Liver (tissue), 9 donors: Measurements from ENCODE around the gene FRYL. TPM values are rescaled to one million over a fixed set of nuclear protein-coding genes. Genes with fewer than 3 reads are reported as not detected.

Experiments used
- DNase-seq: peaks from one replicate; pipeline ENCODE4 v3.0.0-alpha.2; 2017; ENCODE audit warnings: low spot score
- H3K27ac ChIP-seq, 2 donors: one replicate each; pipeline ENCODE4 v1.7.0; 2013; ENCODE audit warnings: inconsistent platforms in 2 of 2, low read length in 2 of 2, control low read depth in 1 of 2, low read depth in 1 of 2, mild to moderate bottlenecking in 1 of 2
- H3K27me3 ChIP-seq, 4 donors: one replicate each; pipeline versions ENCODE4 v1.6.1 to v1.7.0; 2013; ENCODE audit warnings: low read length in 3 of 4, inconsistent platforms in 1 of 4, mild to moderate bottlenecking in 1 of 4, moderate library complexity in 1 of 4; ENCODE audit not compliant: control insufficient read depth in 4 of 4, insufficient read depth in 4 of 4
- H3K36me3 ChIP-seq, 4 donors: one replicate each; pipeline versions ENCODE4 v1.6.1 to v1.7.0; 2013; ENCODE audit warnings: low read length in 3 of 4, mild to moderate bottlenecking in 3 of 4, low read depth in 1 of 4, moderate library complexity in 1 of 4; ENCODE audit not compliant: control insufficient read depth in 4 of 4, insufficient read depth in 3 of 4
- H3K4me1 ChIP-seq, 4 donors: one replicate each; pipeline versions ENCODE4 v1.6.1 to v1.7.0; 2013; ENCODE audit warnings: low read length in 3 of 4, mild to moderate bottlenecking in 3 of 4, moderate library complexity in 1 of 4; ENCODE audit not compliant: control insufficient read depth in 4 of 4, insufficient read depth in 4 of 4
- H3K4me3 ChIP-seq, 3 donors: one replicate each; pipeline versions ENCODE4 v1.6.1 to v1.7.0; 2013; ENCODE audit warnings: low read length in 3 of 3, control low read depth in 1 of 3, low read depth in 1 of 3, mild to moderate bottlenecking in 1 of 3
- H3K9ac ChIP-seq, 2 donors: one replicate each; pipeline ENCODE4 v1.7.0; 2013; ENCODE audit warnings: low read length in 2 of 2, mild to moderate bottlenecking in 2 of 2, moderate library complexity in 2 of 2, control low read depth in 1 of 2, low read depth in 1 of 2
- H3K9me3 ChIP-seq, 4 donors: one replicate each; pipeline versions ENCODE4 v1.6.1 to v1.7.0; 2013; ENCODE audit warnings: low read length in 3 of 4; ENCODE audit not compliant: control insufficient read depth in 4 of 4
- ATF3 ChIP-seq: IDR thresholded peaks from 2 replicates; pipeline ENCODE4 v1.6.1; 2016; ENCODE audit warnings: antibody characterized with exemption
- CTCF ChIP-seq: fragments of 150-350 bp; IDR thresholded peaks from 2 replicates; pipeline ENCODE4 v1.5.1; 2017; ENCODE audit warnings: improper control_type of control experiment, low read depth, low read length; ENCODE audit not compliant: missing input control
- HNF4A ChIP-seq, 2 donors: conservative IDR thresholded peaks; 2 replicates each; pipeline ENCODE4 v1.6.1; 2016; ENCODE audit warnings: antibody characterized with exemption in 2 of 2, mild to moderate bottlenecking in 2 of 2
- MAX ChIP-seq: IDR thresholded peaks from 2 replicates; pipeline ENCODE4 v1.6.1; 2016; ENCODE audit warnings: antibody characterized with exemption
- RAD21 ChIP-seq, 2 donors: IDR thresholded peaks; 2 replicates each; pipeline ENCODE4 v1.6.1; 2016; ENCODE audit warnings: antibody characterized with exemption in 2 of 2, mild to moderate bottlenecking in 2 of 2
- REST ChIP-seq: IDR thresholded peaks from 2 replicates; pipeline ENCODE4 v1.6.1; 2016; ENCODE audit warnings: antibody characterized with exemption, mild to moderate bottlenecking
- RXRA ChIP-seq, 2 donors: IDR thresholded peaks; 2 replicates each; pipeline ENCODE4 v1.6.1; 2017 to 2018; ENCODE audit warnings: antibody characterized with exemption in 2 of 2, mild to moderate bottlenecking in 1 of 2
- SP1 ChIP-seq: IDR thresholded peaks from 2 replicates; pipeline ENCODE4 v1.6.1; 2018; ENCODE audit warnings: antibody characterized with exemption, mild to moderate bottlenecking
- TAF1 ChIP-seq: conservative IDR thresholded peaks from 2 replicates; pipeline ENCODE4 v1.6.1; 2016; ENCODE audit warnings: antibody characterized with exemption, mild to moderate bottlenecking
- YY1 ChIP-seq: IDR thresholded peaks from 2 replicates; pipeline ENCODE4 v1.6.1; 2016; ENCODE audit warnings: antibody characterized with exemption, mild to moderate bottlenecking
- WGBS: extraction: QIAGEN DNeasy Blood & Tissue Kit; methylation state at CpG from one replicate; pipeline ENCODE4 v1.1.7; 2013; 5-methylcytosine and 5-hydroxymethylcytosine counted together
- polyA plus RNA-seq, 2 donors: library from polyadenylated mRNA; stranded (reverse) in 1 of 2; unstranded in 1 of 2; fragments of 200-250 nt in 1 of 2; fragments of >200 nt in 1 of 2; fragmentation: Nextera tagmentation in 1 of 2; extraction: Ambion mirVana in 1 of 2; gene quantifications; one replicate each; pipeline versions ENCODE4 v1.2.1 to v1.2.3, GENCODE V29; 2013 to 2015
- total RNA-seq, 2 donors: library from RNA; depleted of rRNA; stranded (reverse); fragments of >200 nt; gene quantifications; one replicate each; pipeline ENCODE4 v1.2.3, GENCODE V29; 2014
- donor health status: healthy.
- donor health status: healthy.
- donor health status: healthy.
- donor health status: healthy.
- donor health status: healthy.

Gene FRYL
- total and polyA plus RNA-seq, 4 donors, result 5.3 to 79.0 (median 27.2) TPM

- Histone ChIP-seq H3K9ac (peak overlapping the region; percentile 85 to 92), H3K36me3 (no peaks in the 10 kb centered on the region), H3K4me1 (peaks cover 6 to 35% (median 12%) of the 10 kb centered on the region in 4 donors), H3K27me3 (no peaks in the 10 kb centered on the region), H3K4me3 (peak overlapping the region; percentile 87 to 98 (median 94)), H3K27ac (peak overlapping the region; percentile 96 to 97), H3K9me3 (no peaks in the 10 kb centered on the region)
- WGBS, result under 1% methylated on average over 108 of the region's 108 CpGs
- DNase-seq, result peak; percentile 67
- TF ChIP-seq YY1, result no peak
- no peak for TF ChIP-seq TAF1
- peak; percentile 1 for TF ChIP-seq CTCF
- peak in 1 of 2 donors; percentile 5 for TF ChIP-seq RAD21 (IDR thresholded peaks at IDR 0.05)
Observed at GRCh38 chr4:48779095-48779997, 733 bp downstream of the FRYL start.

GRCh38 chr4:48778431-48779094, 1.5 kb downstream of the FRYL start:
- TF ChIP-seq ATF3, result no peak
- TF ChIP-seq CTCF, result no peak
- TF ChIP-seq HNF4A (conservative IDR thresholded peaks at IDR 0.05), result peak in 1 of 2 donors; percentile 10
- no peak for TF ChIP-seq SP1
- TF ChIP-seq MAX, result peak; percentile 6
- no peak for TF ChIP-seq RXRA (IDR thresholded peaks at IDR 0.05)
- no peak for TF ChIP-seq REST
- peak; percentile 57 for TF ChIP-seq YY1
- peak in 1 of 2 donors; percentile 12 for TF ChIP-seq RAD21 (IDR thresholded peaks at IDR 0.05)
- Histone ChIP-seq H3K9me3 (no peaks in the 10 kb centered on the region), H3K36me3 (no peaks in the 10 kb centered on the region), H3K27ac (peak overlapping the region; percentile 96 to 97), H3K27me3 (no peaks in the 10 kb centered on the region), H3K9ac (peak overlapping the region; percentile 85 to 92), H3K4me3 (peak overlapping the region; percentile 87 to 98 (median 94)), H3K4me1 (peaks cover 6 to 35% (median 13%) of the 10 kb centered on the region in 4 donors)
- no peak for DNase-seq
- 1% methylated on average over 8 of the region's 8 CpGs for WGBS
